ENCODE measurements around the gene PURB. TPM values are rescaled to one million over a fixed set of nuclear protein-coding genes. Genes with fewer than 3 reads are reported as not detected.

The PURB gene
- total and polyA plus RNA-seq, 9 of the 15 experiments (the other 6 are each of a cell fraction or from before 2014, with no cell fraction given): 1.6 to 14.1 (median 8.8) TPM

GRCh38 chr7:44847920-44848634, 37.3 kb downstream of the PURB start, which contains the start of gene H2AZ2 (continued):
- no peak for TF ChIP-seq STAG1 (CRISPR knock-in tag; IDR thresholded peaks at IDR 0.05; ENCODE audit: borderline replicate concordance)
- TF ChIP-seq CLOCK (CRISPR knock-in tag; IDR thresholded peaks at IDR 0.05; ENCODE audit: borderline replicate concordance): no peak
- peak; percentile 66 for TF ChIP-seq JUND (IDR thresholded peaks at IDR 0.05; ENCODE audit: borderline replicate concordance, low read depth, low read length)
- TF ChIP-seq JUND (tag; IDR thresholded peaks at IDR 0.05; ENCODE audit: borderline replicate concordance, low read depth, low read length): no peak; the same call in 2 of the 3 replicates
- TF ChIP-seq ZNF639 (CRISPR knock-in tag; conservative IDR thresholded peaks at IDR 0.05 in 1 of 2, IDR thresholded peaks at IDR 0.05 in 1 of 2): peak in 1 of 2 experiments; percentile 95; a peak in 2 of 4 replicates
- peak; percentile 100 for TF ChIP-seq PKNOX1 (IDR thresholded peaks at IDR 0.05)
- TF ChIP-seq TCF15 (CRISPR knock-in tag; IDR thresholded peaks at IDR 0.05): no peak
- TF ChIP-seq DNMT1 (IDR thresholded peaks at IDR 0.05): no peak
- TF ChIP-seq MCM3 (IDR thresholded peaks at IDR 0.05): no peak
- TF ChIP-seq ZNF778 (CRISPR knock-in tag; IDR thresholded peaks at IDR 0.05): no peak
- peak; percentile 63 for TF ChIP-seq E2F4 (CRISPR knock-in tag; IDR thresholded peaks at IDR 0.05; ENCODE audit: low read depth)
- no peak for TF ChIP-seq XRCC3 (IDR thresholded peaks at IDR 0.05)

Measured in K562 (cell line).